Measurements from ENCODE around the gene SF3A2.
A peak's percentile ranks its signal among the peaks of the same experiment; 100 is the strongest.

Gene SF3A2

GRCh38 chr19:2197270-2197669 lies 39.4 kb upstream of the SF3A2 start:
- H3K4me1 ChIP-seq (ENCODE audit: control insufficient read depth, insufficient read depth, low read length), result no peaks in the 10 kb centered on the region
- TF ChIP-seq WT1 (tag by site-specific recombination; IDR thresholded peaks at IDR 0.05), result no peak
- TF ChIP-seq ZNF585B (tag by site-specific recombination; IDR thresholded peaks at IDR 0.05), result no peak
- no peak for TF ChIP-seq ZBTB21 (tag by site-specific recombination; IDR thresholded peaks at IDR 0.05)
- no peak for TF ChIP-seq ZXDB (tag by site-specific recombination; IDR thresholded peaks at IDR 0.05)
- no peak for TF ChIP-seq MYNN (tag by site-specific recombination; IDR thresholded peaks at IDR 0.05; ENCODE audit: borderline replicate concordance)
- TF ChIP-seq IKZF3 (tag by site-specific recombination; IDR thresholded peaks at IDR 0.05), result no peak
- no peak for TF ChIP-seq ZNF366 (tag by site-specific recombination; conservative IDR thresholded peaks at IDR 0.05)
- TF ChIP-seq GLIS1 (tag by site-specific recombination; IDR thresholded peaks at IDR 0.05), result no peak
- no peak for TF ChIP-seq ZSCAN23 (tag by site-specific recombination; IDR thresholded peaks at IDR 0.05)
- peaks cover 4 to 51% of the 10 kb centered on the region in 2 experiments; a peak in 2 of 3 replicates for H3K36me3 ChIP-seq (ENCODE audit: control insufficient read depth in 2 of 2, insufficient read depth in 1 of 2, low read length in 2 of 2)
- ChIA-PET CTCF (interaction anchor here (0.7 kb wide), 1 partner anchor 84 kb away, joined by 3 read pairs; no protein-coding TSS in a partner anchor), POLR2A (no interaction called here)
- no peaks in the 10 kb centered on the region for H3K9me3 ChIP-seq (ENCODE audit: control insufficient read depth, insufficient read depth, low read depth, low read length)
- H3K4me3 ChIP-seq (ENCODE audit: low read depth, low read length), result no peak overlapping the region
- no peak overlapping the region for H3K27ac ChIP-seq (ENCODE audit: extremely low read depth, low read depth, low read length)

GRCh38 chr19:2198317-2198716 lies 38.3 kb upstream of the SF3A2 start:
- Histone ChIP-seq H3K9me3 (ENCODE audit: control insufficient read depth, insufficient read depth, low read depth, low read length) (no peaks in the 10 kb centered on the region), H3K4me1 (ENCODE audit: control insufficient read depth, insufficient read depth, low read length) (no peaks in the 10 kb centered on the region), H3K27ac (ENCODE audit: extremely low read depth, low read depth, low read length) (no peak overlapping the region), H3K36me3 (ENCODE audit: control insufficient read depth in 2 of 2, insufficient read depth in 1 of 2, low read length in 2 of 2) (peaks cover 0 to 50% of the 10 kb centered on the region in 2 experiments; a peak in 2 of 3 replicates), H3K4me3 (ENCODE audit: low read depth, low read length) (no peak overlapping the region)
- CTCF ChIA-PET, result interaction anchor here (0.6 to 0.9 kb wide), 2 partner anchors 35 to 40 kb away, joined by 3 to 5 read pairs; no protein-coding TSS in a partner anchor
- POLR2A ChIA-PET, result interaction anchor here (0.9 kb wide), 1 partner anchor 42 kb away, joined by 3 read pairs; no protein-coding TSS in a partner anchor
- TF ChIP-seq KLF10 (tag by site-specific recombination; IDR thresholded peaks at IDR 0.05) (no peak), ZNF610 (tag by site-specific recombination; IDR thresholded peaks at IDR 0.05; ENCODE audit: borderline replicate concordance) (no peak), ZBTB20 (tag by site-specific recombination; IDR thresholded peaks at IDR 0.05) (no peak), SCRT1 (tag by site-specific recombination; IDR thresholded peaks at IDR 0.05; ENCODE audit: borderline replicate concordance) (no peak)

- Histone ChIP-seq H3K27ac (ENCODE audit: extremely low read depth, low read depth, low read length) (no peak overlapping the region), H3K36me3 (ENCODE audit: control insufficient read depth in 2 of 2, insufficient read depth in 1 of 2, low read length in 2 of 2) (peaks cover 0 to 51% of the 10 kb centered on the region in 2 experiments; a peak in 2 of 3 replicates), H3K4me3 (ENCODE audit: low read depth, low read length) (no peak overlapping the region), H3K4me1 (ENCODE audit: control insufficient read depth, insufficient read depth, low read length) (no peaks in the 10 kb centered on the region), H3K9me3 (ENCODE audit: control insufficient read depth, insufficient read depth, low read depth, low read length) (no peaks in the 10 kb centered on the region)
- POLR2A ChIA-PET, result interaction anchor here (0.9 kb wide), 1 partner anchor 43 kb away, joined by 3 read pairs; no protein-coding TSS in a partner anchor
- TF ChIP-seq CTCF (tag by site-specific recombination; IDR thresholded peaks at IDR 0.05), result peak; percentile 30; the same call in 1 of the 2 replicates
- TF ChIP-seq ZNF266 (tag by site-specific recombination; IDR thresholded peaks at IDR 0.05; ENCODE audit: low read depth), result no peak
- CTCF ChIA-PET, result interaction anchor here (0.6 to 1.1 kb wide), 4 partner anchors 13 to 47 kb away, joined by 3 to 7 read pairs (median 4); no protein-coding TSS in a partner anchor
Measured at GRCh38 chr19:2199215-2199614, 37.4 kb upstream of the SF3A2 start.

- Histone ChIP-seq H3K9me3 (ENCODE audit: control insufficient read depth, insufficient read depth, low read depth, low read length) (no peaks in the 10 kb centered on the region), H3K36me3 (ENCODE audit: control insufficient read depth in 2 of 2, insufficient read depth in 1 of 2, low read length in 2 of 2) (peaks cover 0 to 50% of the 10 kb centered on the region in 2 experiments; a peak in 2 of 3 replicates), H3K4me3 (ENCODE audit: low read depth, low read length) (no peak overlapping the region), H3K27ac (ENCODE audit: extremely low read depth, low read depth, low read length) (no peak overlapping the region), H3K4me1 (ENCODE audit: control insufficient read depth, insufficient read depth, low read length) (no peaks in the 10 kb centered on the region)
- CTCF ChIA-PET, result interaction anchor here (1.0 to 1.1 kb wide), 2 partner anchors 28 to 48 kb away, joined by 3 to 7 read pairs; no protein-coding TSS in a partner anchor
- POLR2A ChIA-PET, result no interaction called here
- 0 out of 2 replicates have a peak, but pooled peaks have one; percentile 23 for TF ChIP-seq ZNF449 (tag by site-specific recombination; IDR thresholded peaks at IDR 0.05)
- no peak for TF ChIP-seq ZNF391 (tag by site-specific recombination; IDR thresholded peaks at IDR 0.05; ENCODE audit: borderline replicate concordance, low read depth)
- no peak for TF ChIP-seq ZFP37 (tag by site-specific recombination; IDR thresholded peaks at IDR 0.05)
- no peak for TF ChIP-seq OSR2 (tag by site-specific recombination; IDR thresholded peaks at IDR 0.05)
Measured at GRCh38 chr19:2199861-2200623, 36.6 kb upstream of the SF3A2 start.
